DMS53 treated with DMSO at 0.1 percent for 48 hours (cell line): ENCODE results near the gene FHIP2A.
"Not testable (repeated sequence)": the region's sequence is repeated elsewhere in the genome, so short reads cannot be mapped to it uniquely, and the experiment has no call there.

Source experiments
- DNase-seq: peaks from one replicate; lab custom pipeline; 2025; ENCODE audit not compliant: unreplicated experiment; lab: John Stamatoyannopoulos, UW

The FHIP2A gene

DNA sequence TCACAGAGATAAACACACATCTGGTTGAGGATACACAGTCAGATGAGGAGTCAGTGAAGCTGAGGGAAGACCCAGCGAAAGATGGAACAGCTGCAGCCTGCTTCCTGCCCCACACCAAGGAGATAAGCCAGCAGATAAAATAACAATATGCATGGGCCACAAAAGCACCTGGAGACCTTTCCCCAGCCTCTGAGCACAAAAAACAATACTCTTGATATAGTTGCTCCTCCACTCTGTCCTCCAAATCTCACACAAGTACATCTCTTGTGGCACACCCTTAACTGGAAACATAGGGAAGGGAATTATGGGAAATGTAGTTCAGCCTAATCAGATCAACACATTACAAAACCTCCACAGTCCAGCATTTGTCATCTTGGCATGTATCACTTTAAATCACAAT is 9.7 kb upstream of the FHIP2A start:
- no peak for DNase-seq

DNA sequence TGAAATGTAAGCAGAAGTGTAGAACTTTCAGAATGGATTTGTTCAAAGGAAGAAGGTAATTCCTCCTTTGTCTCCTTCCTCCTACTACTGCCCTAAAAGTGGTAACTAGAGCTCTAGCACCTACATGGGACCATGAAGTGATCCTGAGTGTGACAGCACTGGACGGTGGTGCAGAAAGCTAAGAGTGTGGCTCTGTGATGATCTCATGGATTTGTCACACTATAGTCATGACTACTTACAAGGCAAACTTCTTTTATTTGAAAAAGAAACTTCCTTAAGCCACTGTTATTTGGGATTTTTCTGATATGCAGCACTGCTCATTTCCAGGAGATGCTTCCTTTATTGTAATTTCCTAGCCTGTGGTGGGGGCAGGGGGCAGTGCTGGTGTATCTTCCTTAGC is 5.8 kb upstream of the FHIP2A start:
- DNase-seq = no peak

DNA sequence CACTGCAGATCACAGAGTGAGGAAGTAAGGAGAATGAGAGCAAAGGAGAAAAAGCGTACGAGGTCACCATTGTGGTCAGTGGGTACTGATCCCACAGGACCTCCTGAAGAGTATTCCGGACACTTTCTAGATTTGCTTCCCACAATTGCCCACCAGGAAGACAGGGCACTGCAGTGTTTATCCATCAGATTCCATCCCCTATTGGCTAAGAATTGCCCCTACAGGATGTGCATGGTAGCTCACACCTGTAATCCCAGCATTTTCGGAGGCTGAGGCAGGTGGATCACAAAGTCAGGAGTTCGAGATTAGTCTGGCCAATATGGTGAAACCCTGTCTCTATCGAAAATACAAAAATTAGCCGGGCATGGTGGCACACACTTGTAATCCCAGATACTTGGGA is 5.3 kb upstream of the FHIP2A start:
- no peak for DNase-seq

DNA sequence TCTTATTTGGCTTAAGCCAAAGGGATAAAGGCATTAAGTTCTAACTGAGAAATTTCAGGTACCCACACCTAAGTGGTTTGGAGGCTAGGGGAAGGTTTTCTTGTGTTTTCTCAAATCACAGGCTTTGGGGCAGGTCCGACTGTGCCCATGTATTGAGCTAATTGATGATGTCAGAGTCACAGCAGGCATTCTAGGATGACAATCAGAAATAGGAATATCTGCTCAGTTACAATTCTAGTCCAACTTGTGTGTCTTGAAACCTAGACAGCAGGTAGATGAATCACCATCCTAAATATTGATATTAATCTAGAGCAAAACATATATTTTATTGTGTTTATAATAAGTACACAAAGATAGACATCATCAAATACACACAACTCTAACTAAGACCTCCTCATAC is 2.3 kb upstream of the FHIP2A start:
- no peak for DNase-seq

DNA sequence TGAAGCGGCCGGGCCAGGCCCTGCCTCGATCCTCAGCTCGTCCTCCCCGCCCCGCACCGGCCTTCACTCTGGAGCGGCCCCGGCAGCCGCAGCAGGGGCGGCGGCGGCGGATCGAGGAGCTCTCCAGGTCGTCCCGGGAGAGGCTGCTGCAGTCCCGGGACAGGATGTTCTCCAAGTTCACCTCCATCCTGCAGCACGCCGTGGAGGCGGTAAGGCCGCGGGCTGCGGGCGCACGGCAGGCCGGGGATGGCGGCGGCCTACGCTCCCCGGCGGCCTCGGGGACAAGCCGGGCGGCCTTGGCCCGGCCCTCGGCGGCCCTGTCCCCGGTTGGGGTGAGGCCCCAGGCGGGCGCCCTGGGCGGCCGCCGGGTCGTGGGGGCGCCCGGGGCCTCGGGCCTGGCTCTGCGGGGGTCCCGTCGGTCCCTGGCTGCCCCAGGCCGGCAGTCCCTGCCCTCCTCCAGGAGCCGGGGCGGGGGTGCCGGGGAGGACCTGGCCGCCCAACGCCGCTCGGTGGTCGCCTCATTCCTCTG is 399 bp downstream of the FHIP2A start:
- DNase-seq = no peak

GRCh38 chr10:114822444-114823076 is 980 bp downstream of the FHIP2A start:
- peak; percentile 31 for DNase-seq

DNA sequence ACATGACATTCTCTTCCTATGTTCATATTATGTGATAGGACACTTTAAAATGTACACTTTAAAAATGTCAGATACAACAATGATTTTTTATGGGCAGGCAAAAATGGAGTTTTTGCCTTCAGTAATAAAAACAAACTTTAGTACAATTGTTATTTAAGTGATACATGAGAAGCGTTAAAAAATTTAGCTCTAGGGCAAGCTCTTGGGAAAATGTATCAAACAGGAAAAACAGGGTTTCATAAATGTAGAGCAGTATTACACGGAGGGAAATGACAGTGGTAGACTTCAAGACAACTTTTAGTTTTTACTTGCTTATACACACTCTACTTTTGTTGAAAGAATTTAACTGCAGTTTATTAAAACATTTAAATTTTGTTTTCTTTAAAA is 1.5 kb downstream of the FHIP2A start:
- peak; percentile 13 for DNase-seq

GRCh38 chr10:114824391-114824790 is 2.8 kb downstream of the FHIP2A start:
- no peak for DNase-seq

- DNase-seq = no peak
Measured at GRCh38 chr10:114825513-114826253, 4.1 kb downstream of the FHIP2A start.

- no peak for DNase-seq
Measured at GRCh38 chr10:114829160-114829909, 7.8 kb downstream of the FHIP2A start.

GRCh38 chr10:114831186-114831867 is 9.7 kb downstream of the FHIP2A start:
- no peak for DNase-seq

GRCh38 chr10:114837690-114838089 is 16.1 kb downstream of the FHIP2A start:
- no peak for DNase-seq

DNA sequence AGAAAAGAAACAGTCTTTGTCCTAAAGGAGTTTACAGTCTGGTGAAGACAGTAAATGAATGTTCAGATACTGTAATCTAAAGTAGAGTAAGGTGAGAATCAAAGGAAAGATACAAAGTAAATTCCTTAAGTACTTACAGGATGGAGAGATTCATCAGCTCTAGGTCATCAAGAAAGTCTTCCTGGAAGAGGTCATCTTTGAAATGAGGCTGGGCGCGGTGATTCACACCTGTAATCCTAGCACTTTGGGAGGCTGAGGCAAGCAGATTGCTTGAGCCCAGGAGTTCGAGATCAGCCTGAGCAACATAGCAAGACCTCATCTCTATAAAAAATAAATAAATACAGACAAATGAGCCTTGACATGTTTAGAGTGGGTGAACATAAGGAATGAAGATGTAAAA is 18.3 kb downstream of the FHIP2A start:
- DNase-seq = no peak

DNA sequence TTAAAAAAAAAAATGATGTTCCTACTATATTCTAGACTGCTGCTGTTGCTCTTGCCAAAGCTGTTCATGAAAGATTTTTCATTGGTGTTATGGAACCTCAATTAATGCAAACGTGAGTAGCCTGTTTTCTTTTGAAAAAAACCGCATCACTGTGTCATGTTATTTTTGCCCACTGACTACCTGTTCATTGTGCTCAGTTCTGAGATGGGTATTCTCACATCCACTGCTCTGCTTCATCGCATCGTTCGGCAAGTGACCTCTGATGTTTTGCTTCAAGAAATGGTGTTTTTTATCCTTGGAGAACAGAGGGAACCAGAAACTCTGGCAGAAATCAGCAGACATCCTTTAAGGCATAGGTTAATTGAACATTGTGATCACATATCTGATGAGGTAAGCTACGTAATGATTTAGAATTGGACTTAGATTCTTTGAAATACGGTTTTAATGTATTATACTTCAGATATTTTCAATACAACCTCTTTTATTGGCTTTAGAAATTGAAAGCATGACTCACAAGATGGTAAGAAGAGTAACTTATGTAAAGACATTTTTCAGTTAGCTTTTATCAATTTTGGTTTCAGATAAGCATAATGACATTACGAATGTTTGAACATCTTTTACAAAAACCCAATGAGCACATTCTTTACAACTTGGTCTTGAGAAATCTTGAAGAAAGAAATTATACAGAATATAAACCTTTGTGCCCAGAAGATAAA is 24.6 kb downstream of the FHIP2A start:
- DNase-seq = no peak

DNA sequence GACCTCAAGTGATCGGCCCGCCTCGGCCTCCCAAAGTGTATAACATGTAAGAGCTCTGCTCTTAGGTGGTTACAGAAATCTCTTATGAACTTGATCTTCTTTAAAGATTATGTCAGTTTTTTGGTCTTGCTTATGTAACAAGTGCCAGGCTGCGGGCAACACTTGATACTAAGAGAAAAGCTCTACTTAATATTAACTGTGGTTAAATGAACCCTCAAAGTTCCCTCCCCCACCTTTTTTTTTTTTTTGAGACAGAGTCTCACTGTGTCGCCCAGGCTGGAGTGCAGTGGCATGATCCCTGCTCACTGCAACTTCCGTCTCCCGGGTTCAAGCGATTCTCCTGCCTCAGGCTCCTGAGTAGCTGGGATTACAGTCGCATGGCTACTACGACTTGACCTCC is 25.9 kb downstream of the FHIP2A start:
- not testable (repeated sequence) for DNase-seq

DNA sequence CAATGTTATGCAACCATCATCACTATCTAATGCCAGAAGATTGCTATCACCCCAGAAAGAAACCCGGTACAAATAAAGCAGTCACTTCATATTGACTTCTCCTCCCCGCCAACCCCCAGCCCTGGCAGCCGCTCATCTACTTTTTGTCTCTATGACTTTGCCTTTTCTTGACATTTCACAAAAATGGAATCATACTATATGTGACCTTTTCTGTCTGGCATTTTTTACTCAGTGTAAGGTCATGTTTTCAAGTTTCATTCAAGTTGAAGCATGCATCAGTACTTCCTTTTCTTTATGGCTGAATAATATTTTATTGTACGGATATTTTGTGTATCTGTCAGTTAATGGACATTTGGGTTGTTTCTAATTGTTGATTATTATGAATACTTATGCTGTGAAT is 28.1 kb downstream of the FHIP2A start:
- DNase-seq = no peak

DNA sequence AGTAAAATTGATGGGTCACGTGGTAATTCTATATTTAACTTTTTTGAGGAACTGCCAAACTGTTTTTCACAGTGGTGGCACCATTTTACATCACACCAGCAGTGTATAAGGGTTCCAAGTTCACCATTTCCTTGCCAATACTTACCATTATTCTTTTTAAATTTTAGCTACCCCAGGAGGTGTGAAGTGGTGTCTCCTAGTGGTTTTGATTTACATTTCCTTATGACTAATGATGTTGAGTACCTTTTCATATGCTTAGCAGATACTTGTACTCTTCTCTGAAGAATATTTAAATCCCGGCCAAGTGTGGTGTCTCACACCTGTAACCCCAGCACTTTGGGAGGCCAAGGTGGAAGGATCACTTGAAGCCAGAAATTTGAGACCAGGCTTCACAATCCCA is 28.5 kb downstream of the FHIP2A start:
- no peak for DNase-seq

DNA sequence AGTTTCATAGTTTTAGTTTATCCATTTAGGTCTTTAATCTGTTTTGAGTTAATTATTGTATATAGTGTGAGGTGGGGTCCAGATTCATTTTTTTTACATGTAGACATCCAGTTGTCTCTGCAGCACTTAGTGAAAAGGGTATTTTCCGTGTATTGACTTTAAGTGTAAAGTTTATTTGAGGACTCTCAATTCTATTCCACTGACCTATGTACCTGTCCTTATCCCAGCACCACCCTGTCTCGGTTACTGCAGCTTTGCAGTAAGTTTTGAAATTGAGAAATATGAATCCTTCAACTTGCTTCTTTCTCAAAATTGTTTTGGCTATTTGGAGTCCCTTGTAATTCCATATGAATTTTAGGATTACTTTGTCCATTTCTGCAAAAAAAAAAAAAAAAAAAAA is 29.8 kb downstream of the FHIP2A start:
- DNase-seq = no peak

DNA sequence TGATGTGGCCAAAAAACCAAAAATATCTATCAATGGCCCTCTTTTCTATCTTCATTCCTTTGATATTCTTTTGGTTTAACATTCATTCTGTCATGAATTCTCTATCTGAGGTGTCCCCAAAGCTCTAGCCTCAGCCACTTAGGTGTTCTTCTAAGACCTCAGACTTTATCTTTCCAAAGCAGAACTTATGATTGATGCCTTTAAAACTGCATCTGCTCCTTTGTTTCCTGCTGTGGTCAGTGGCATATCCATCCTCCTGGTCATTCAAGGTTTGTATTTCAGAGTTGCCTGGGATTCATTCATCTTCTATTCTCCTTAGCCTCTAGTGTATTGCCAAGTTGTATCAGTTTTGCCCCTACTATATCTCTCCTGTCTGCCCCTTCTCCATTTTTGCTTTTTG is 30.6 kb downstream of the FHIP2A start:
- DNase-seq = no peak

- no peak for DNase-seq
Measured at GRCh38 chr10:114854906-114855305, 33.3 kb downstream of the FHIP2A start.
